SK-N-SH (cell line): ENCODE measurements around the gene INSYN2A. TPM values are rescaled to one million over a fixed set of nuclear protein-coding genes. Genes with fewer than 3 reads are reported as not detected.

Source experiments
- CTCF ChIA-PET: fragments of 300-600, 350-600 bp; formaldehyde crosslinking; extraction: SDS; loops from one replicate; lab custom pipeline; 2021; lab: Yijun Ruan, JAX
- POLR2A ChIA-PET: fragments of 350-600 bp; sonication (Branson Sonifier 250); formaldehyde crosslinking; extraction: SDS; loops from one replicate; lab custom pipeline; 2020; ENCODE audit warnings: antibody characterized with exemption, inconsistent platforms; lab: Yijun Ruan, JAX
- DNase-seq: peaks from one replicate; pipeline ENCODE4 v3.0.0; 2012
- H2AFZ ChIP-seq: fragments of 200-600 bp; sonication (generic); 2 replicates; pipeline ENCODE4 v1.8.1; 2016; ENCODE audit warnings: antibody characterized with exemption, mild to moderate bottlenecking, low read depth
- H3F3A ChIP-seq: fragments of 200-600 bp; sonication (generic); replicated peaks from 2 replicates; pipeline ENCODE3; 2016; ENCODE audit warnings: antibody characterized with exemption, mild to moderate bottlenecking; ENCODE audit not compliant: insufficient read depth
- H3K27ac ChIP-seq, 2 experiments: fragments of 200-500 bp in 1 of 2; fragments of 200-600 bp in 1 of 2; sonication (Bioruptor generic) in 1 of 2; sonication (generic), shearing (Covaris generic) in 1 of 2; 2 replicates each; pipeline versions ENCODE4 v1.5.1 to v1.6.1; 2014 to 2016; ENCODE audit warnings: low read depth in 2 of 2, inconsistent platforms in 1 of 2, low read length in 1 of 2, mild to moderate bottlenecking in 1 of 2, mixed read lengths in 1 of 2
- H3K27me3 ChIP-seq: fragments of 200-600 bp; sonication (generic), shearing (Covaris generic); 2 replicates; pipeline ENCODE4 v1.6.1; 2016; ENCODE audit warnings: mixed run types; ENCODE audit not compliant: insufficient read depth
- H3K36me3 ChIP-seq, 2 experiments: fragments of 200-500 bp in 1 of 2; fragments of 200-600 bp in 1 of 2; sonication (Bioruptor generic) in 1 of 2; sonication (generic) in 1 of 2; replicated peaks in 1 of 2; 2 replicates each; pipeline versions ENCODE3 to v1.5.1; 2014 to 2016; ENCODE audit warnings: low read length in 1 of 2, mild to moderate bottlenecking in 1 of 2; ENCODE audit not compliant: insufficient read depth in 2 of 2, control insufficient read depth in 1 of 2
- H3K4me1 ChIP-seq, 2 experiments: fragments of 200-500 bp in 1 of 2; fragments of 200-600 bp in 1 of 2; sonication (Bioruptor generic) in 1 of 2; sonication (generic), shearing (Covaris generic) in 1 of 2; 2 replicates each; pipeline versions ENCODE4 v1.5.1 to v1.6.1; 2014 to 2016; ENCODE audit warnings: low read depth in 1 of 2, low read length in 1 of 2, mixed run types in 1 of 2; ENCODE audit not compliant: insufficient read depth in 2 of 2, control insufficient read depth in 1 of 2
- H3K4me2 ChIP-seq: fragments of 200-600 bp; sonication (generic), shearing (Covaris generic); 2 replicates; pipeline ENCODE4 v1.6.1; 2017; ENCODE audit warnings: mixed run types
- H3K4me3 ChIP-seq, 2 experiments: fragments of 200-500 bp in 1 of 2; fragments of 200-600 bp in 1 of 2; sonication (Bioruptor generic) in 1 of 2; sonication (generic), shearing (Covaris generic) in 1 of 2; 2 replicates each; pipeline versions ENCODE4 v1.5.1 to v1.8.1; 2014 to 2016; ENCODE audit warnings: low read depth in 2 of 2, inconsistent platforms in 1 of 2, low read length in 1 of 2, mild to moderate bottlenecking in 1 of 2, mixed read lengths in 1 of 2, moderate library complexity in 1 of 2
- H3K79me2 ChIP-seq: fragments of 200-600 bp; sonication (generic); 2 replicates; pipeline ENCODE4 v1.8.1; 2017; ENCODE audit warnings: mild to moderate bottlenecking; ENCODE audit not compliant: insufficient read depth
- H3K9ac ChIP-seq: fragments of 200-600 bp; sonication (generic); 2 replicates; pipeline ENCODE4 v1.6.1; 2017; ENCODE audit warnings: mixed run types
- H3K9me2 ChIP-seq: fragments of 200-600 bp; sonication (generic); 2 replicates; pipeline ENCODE4 v1.6.1; 2017; ENCODE audit warnings: mixed run types
- H3K9me3 ChIP-seq: fragments of 200-600 bp; sonication (generic); 2 replicates; pipeline ENCODE4 v1.6.1; 2017; ENCODE audit warnings: mixed run types, mild to moderate bottlenecking, moderate library complexity
- H4K20me1 ChIP-seq: fragments of 200-600 bp; sonication (generic); 2 replicates; pipeline ENCODE4 v1.6.1; 2017; ENCODE audit warnings: mild to moderate bottlenecking, mixed run types; ENCODE audit not compliant: insufficient read depth
- CHD2 ChIP-seq: fragments of 150-350 bp; IDR thresholded peaks from 2 replicates; pipeline ENCODE4 v1.6.1; 2018; ENCODE audit warnings: low read length; ENCODE audit not compliant: partially characterized antibody
- ELF1 ChIP-seq: IDR thresholded peaks from 2 replicates; pipeline ENCODE4 v1.4.0; 2012
- EP300 ChIP-seq, 2 experiments: IDR thresholded peaks; 2 replicates each; pipeline versions ENCODE4 v1.4.0 to v1.6.1; 2012; ENCODE audit warnings: borderline replicate concordance in 1 of 2, low read depth in 1 of 2, low read length in 1 of 2
- GATA2 ChIP-seq: sonication (generic); formaldehyde crosslinking; IDR thresholded peaks from 2 replicates; pipeline ENCODE4 v1.5.0; 2020; ENCODE audit warnings: mild to moderate bottlenecking, missing genetic modification reagents
- IRF3 ChIP-seq: fragments of 150-350 bp; IDR thresholded peaks from 2 replicates; pipeline ENCODE4 v1.6.1; 2016; ENCODE audit warnings: mild to moderate bottlenecking, low read depth, low read length
- NFIC ChIP-seq: IDR thresholded peaks from 2 replicates; pipeline ENCODE4 v1.4.0; 2012; ENCODE audit warnings: borderline replicate concordance
- NRF1 ChIP-seq: IDR thresholded peaks from 2 replicates; pipeline ENCODE4 v1.6.1; 2012; ENCODE audit warnings: low read depth, mild to moderate bottlenecking, low read length
- POLR2AphosphoS5 ChIP-seq: IDR thresholded peaks from 2 replicates; pipeline ENCODE4 v1.6.1; 2012; ENCODE audit warnings: low read depth, low read length
- RCOR1 ChIP-seq: fragments of 150-350 bp; IDR thresholded peaks from 2 replicates; pipeline ENCODE4 v1.6.1; 2017; ENCODE audit warnings: antibody characterized with exemption, low read length
- RXRA ChIP-seq: IDR thresholded peaks from 2 replicates; pipeline ENCODE4 v1.4.0; 2012; ENCODE audit warnings: low read depth, mild to moderate bottlenecking, borderline replicate concordance
- SIN3A ChIP-seq: IDR thresholded peaks from 2 replicates; pipeline ENCODE4 v1.6.1; 2012; ENCODE audit warnings: low read depth, mild to moderate bottlenecking, low read length, moderate library complexity, borderline replicate concordance
- SMC3 ChIP-seq: IDR thresholded peaks from 2 replicates; pipeline ENCODE4 v1.6.1; 2012; ENCODE audit warnings: low read depth, low read length, improper control_type of control experiment
- TCF12 ChIP-seq: IDR thresholded peaks from 2 replicates; pipeline ENCODE4 v1.4.0; 2012
- TEAD4 ChIP-seq: IDR thresholded peaks from 2 replicates; pipeline ENCODE4 v1.4.0; 2012; ENCODE audit warnings: mild to moderate bottlenecking, borderline replicate concordance; ENCODE audit not compliant: insufficient read depth
- USF1 ChIP-seq: IDR thresholded peaks from 2 replicates; pipeline ENCODE4 v1.4.0; 2012; ENCODE audit warnings: low read depth, borderline replicate concordance
- USF2 ChIP-seq: fragments of 150-350 bp; IDR thresholded peaks from 2 replicates; pipeline ENCODE4 v1.6.1; 2017; ENCODE audit warnings: antibody characterized with exemption, low read length, low read depth, borderline replicate concordance
- ZBTB33 ChIP-seq: IDR thresholded peaks from 2 replicates; pipeline ENCODE4 v1.4.0; 2012; ENCODE audit warnings: low read depth, borderline replicate concordance
- WGBS: methylation state at CpG from one replicate; pipeline ENCODE4 v1.1.6; 2017; ENCODE audit warnings: low lambda C conversion rate; 5-methylcytosine and 5-hydroxymethylcytosine counted together
- polyA plus RNA-seq, 3 experiments: library from polyadenylated mRNA; depleted of rRNA; stranded (reverse); fragments of >200 nt; gene quantifications; 2 replicates each; pipeline ENCODE4 v1.2.3, GENCODE V29; 2012

Gene INSYN2A
- polyA plus RNA-seq, 1 of the 3 experiments (the other 2 are of a cell fraction): 0.28 TPM

- Histone ChIP-seq H3F3A (no peaks in the 10 kb centered on the region), H3K9me2 (no peaks in the 10 kb centered on the region), H3K9ac (no peak overlapping the region), H3K27me3 (no peaks in the 10 kb centered on the region), H3K9me3 (no peaks in the 10 kb centered on the region), H3K27ac (no peak overlapping the region), H3K36me3 (no peaks in the 10 kb centered on the region), H3K4me2 (no peak overlapping the region), H3K79me2 (no peaks in the 10 kb centered on the region), H2AFZ (no peak overlapping the region), H4K20me1 (no peaks in the 10 kb centered on the region), H3K4me3 (no peak overlapping the region), H3K4me1 (no peaks in the 10 kb centered on the region)
- ChIA-PET CTCF (interaction anchor here (0.7 to 5.2 kb wide), 3 partner anchors 10 to 143 kb away, joined by 3 to 29 read pairs (median 3); partner anchors contain the start of gene INSYN2A), POLR2A (no interaction called here)
- DNase-seq: no peak
- WGBS: 100% methylated on average over 2 of the region's 2 CpGs
- TF ChIP-seq SMC3 (no peak), RXRA (no peak), USF2 (no peak), IRF3 (no peak), POLR2AphosphoS5 (no peak), EP300 (IDR thresholded peaks at IDR 0.05; ENCODE audit: borderline replicate concordance in 1 of 2, low read depth in 1 of 2, low read length in 1 of 2) (no peak), CHD2 (no peak), TCF12 (no peak), SIN3A (no peak), NFIC (no peak), NRF1 (no peak), GATA2 (CRISPR knock-in tag) (no peak), RCOR1 (no peak), ELF1 (no peak), ZBTB33 (no peak), USF1 (no peak), TEAD4 (no peak)
Observed at GRCh38 chr10:127207081-127207480, 10.7 kb upstream of the INSYN2A start.
